Measurements from ENCODE around the gene AK8. TPM values are rescaled to one million over a fixed set of nuclear protein-coding genes. Genes with fewer than 3 reads are reported as not detected.

Gene AK8
- polyA plus RNA-seq, 1 of the 3 experiments (the other 2 are of a cell fraction) = 0.77 TPM

DNA sequence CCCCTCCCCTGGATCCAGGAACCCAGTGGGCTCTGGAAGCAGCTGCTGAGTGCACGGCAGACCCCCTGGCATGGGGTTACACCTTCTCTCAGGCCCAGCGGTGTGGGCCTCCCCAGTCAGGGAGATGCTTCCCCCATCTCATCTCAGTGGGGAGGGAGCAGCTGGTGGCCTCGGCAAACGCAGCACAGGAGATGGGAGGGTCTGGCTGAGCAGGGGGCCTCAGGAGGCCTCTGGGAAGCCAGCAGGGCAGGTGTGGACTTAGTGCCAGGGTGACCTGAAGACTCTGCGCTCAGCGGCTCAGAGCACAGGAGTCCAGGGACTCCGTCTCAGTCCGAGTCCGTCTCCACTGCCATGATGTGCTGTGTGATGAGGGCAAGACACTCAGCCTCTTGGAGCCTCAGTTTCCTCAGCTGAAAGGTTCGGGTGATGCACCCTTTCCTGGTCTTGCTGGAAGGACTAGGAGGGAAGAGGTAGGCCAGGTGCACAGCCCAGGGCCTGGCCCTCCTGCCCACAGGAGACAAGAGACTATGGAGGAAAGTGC, 107.2 kb downstream of the AK8 start:
- TF ChIP-seq TAF1 (IDR thresholded peaks at IDR 0.05; ENCODE audit: borderline replicate concordance, low read depth, low read length) = no peak
- TF ChIP-seq RCOR1 (IDR thresholded peaks at IDR 0.05; ENCODE audit: low read length) = no peak
- TF ChIP-seq FOSL2 (IDR thresholded peaks at IDR 0.05; ENCODE audit: borderline replicate concordance, low read depth) = no peak
- TF ChIP-seq RXRA (IDR thresholded peaks at IDR 0.05; ENCODE audit: borderline replicate concordance, low read depth) = no peak
- no peak for TF ChIP-seq RFX5 (IDR thresholded peaks at IDR 0.05; ENCODE audit: low read length)
- TF ChIP-seq EP300 (IDR thresholded peaks at IDR 0.05; ENCODE audit: borderline replicate concordance in 1 of 2, low read depth in 1 of 2, low read length in 1 of 2) = no peak
- no peak for TF ChIP-seq FOXM1 (IDR thresholded peaks at IDR 0.05; ENCODE audit: low read depth)
- TF ChIP-seq YY1 (IDR thresholded peaks at IDR 0.05; ENCODE audit: low read depth) = no peak
- TF ChIP-seq GATA2 (CRISPR knock-in tag; IDR thresholded peaks at IDR 0.05) = no peak
- no peak for TF ChIP-seq MEF2A (IDR thresholded peaks at IDR 0.05; ENCODE audit: borderline replicate concordance, low read depth)
- no peak for TF ChIP-seq POLR2AphosphoS5 (IDR thresholded peaks at IDR 0.05; ENCODE audit: low read depth, low read length)
- TF ChIP-seq CHD2 (IDR thresholded peaks at IDR 0.05; ENCODE audit: low read length, partially characterized antibody) = no peak
- TF ChIP-seq, protein P1, sequence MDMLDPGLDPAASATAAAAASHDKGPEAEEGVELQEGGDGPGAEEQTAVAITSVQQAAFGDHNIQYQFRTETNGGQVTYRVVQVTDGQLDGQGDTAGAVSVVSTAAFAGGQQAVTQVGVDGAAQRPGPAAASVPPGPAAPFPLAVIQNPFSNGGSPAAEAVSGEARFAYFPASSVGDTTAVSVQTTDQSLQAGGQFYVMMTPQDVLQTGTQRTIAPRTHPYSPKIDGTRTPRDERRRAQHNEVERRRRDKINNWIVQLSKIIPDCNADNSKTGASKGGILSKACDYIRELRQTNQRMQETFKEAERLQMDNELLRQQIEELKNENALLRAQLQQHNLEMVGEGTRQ (IDR thresholded peaks at IDR 0.05; ENCODE audit: borderline replicate concordance, low read depth, low read length) = no peak
- TF ChIP-seq GABPA (IDR thresholded peaks at IDR 0.05; ENCODE audit: low read depth) = no peak
- no peak for TF ChIP-seq SMC3 (IDR thresholded peaks at IDR 0.05; ENCODE audit: low read depth, low read length)
- Histone ChIP-seq H3K36me3 (replicated peaks in 1 of 2; ENCODE audit: control insufficient read depth in 1 of 2, insufficient read depth in 2 of 2, low read length in 1 of 2) (no peaks in the 10 kb centered on the region), H3K4me1 (ENCODE audit: control insufficient read depth in 1 of 2, insufficient read depth in 2 of 2, low read depth in 1 of 2, low read length in 1 of 2) (peaks cover 0 to 5% of the 10 kb centered on the region in 2 experiments; a peak in 1 of 4 replicates), H3F3A (replicated peaks; ENCODE audit: insufficient read depth) (no peaks in the 10 kb centered on the region), H3K9me2 (no peaks in the 10 kb centered on the region), H3K79me2 (ENCODE audit: insufficient read depth) (no peaks in the 10 kb centered on the region), H4K20me1 (ENCODE audit: insufficient read depth) (no peaks in the 10 kb centered on the region), H3K4me2 (no peak overlapping the region), H3K27ac (ENCODE audit: low read depth in 2 of 2, low read length in 1 of 2) (no peak overlapping the region), H3K9me3 (no peaks in the 10 kb centered on the region), H3K9ac (no peak overlapping the region), H2AFZ (ENCODE audit: low read depth) (no peak overlapping the region), H3K4me3 (ENCODE audit: low read depth in 2 of 2, low read length in 1 of 2) (no peak overlapping the region), H3K27me3 (ENCODE audit: insufficient read depth) (no peaks in the 10 kb centered on the region)
- no peak for DNase-seq
- WGBS (ENCODE audit: low lambda C conversion rate) = 82% methylated on average over 4 of the region's 10 CpGs
- POLR2A ChIA-PET = no interaction called here
- CTCF ChIA-PET = no interaction called here

DNA sequence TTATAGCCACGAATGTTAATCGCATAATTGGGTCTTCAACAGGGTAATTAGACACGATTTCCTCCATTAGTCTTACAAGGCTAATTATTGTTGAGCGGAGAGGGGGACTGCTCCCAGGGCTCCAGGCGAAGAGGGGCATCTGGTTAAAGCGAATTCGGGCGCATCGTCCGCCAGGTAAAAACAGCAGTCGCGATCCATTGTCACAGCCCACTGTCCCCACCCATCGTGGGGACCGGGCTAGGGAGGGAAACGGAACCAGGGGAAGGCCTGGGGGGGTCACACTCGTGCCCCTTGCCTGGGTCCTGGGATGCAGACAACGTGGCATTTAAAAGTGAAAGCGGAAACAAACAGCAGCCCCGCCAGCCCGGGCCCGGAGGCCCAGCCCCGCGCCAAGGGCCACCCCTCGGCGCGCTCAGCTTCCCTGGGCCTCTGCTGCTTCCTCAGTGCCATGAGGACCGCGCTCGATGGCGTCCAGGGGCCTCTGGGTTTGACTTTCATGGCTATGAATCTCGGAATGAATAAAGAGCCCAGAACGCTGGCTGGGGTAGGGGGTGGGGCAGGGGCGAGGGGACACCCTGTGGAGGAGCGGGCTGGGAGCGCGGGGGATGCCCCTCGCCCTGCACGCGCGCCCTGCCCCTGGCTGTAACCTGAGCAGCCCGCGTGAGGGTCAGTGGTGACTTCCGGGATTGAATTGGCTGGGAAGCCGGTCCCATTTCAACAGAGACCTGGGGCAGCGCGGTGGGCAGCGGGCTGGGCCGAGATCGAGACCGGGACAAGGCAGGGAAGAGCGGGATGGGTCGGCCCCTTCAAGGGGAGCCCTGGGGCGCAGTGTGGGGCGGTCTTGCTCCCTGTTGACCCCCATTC, 107.9 kb downstream of the AK8 start:
- TF ChIP-seq YY1 (IDR thresholded peaks at IDR 0.05; ENCODE audit: low read depth) (no peak), EZH2phosphoT487 (IDR thresholded peaks at IDR 0.05; ENCODE audit: borderline replicate concordance, low read depth) (no peak), MXI1 (IDR thresholded peaks at IDR 0.05; ENCODE audit: low read depth, low read length) (no peak)
- no peak overlapping the region for H3K27ac ChIP-seq (ENCODE audit: low read depth in 2 of 2, low read length in 1 of 2)
- no peaks in the 10 kb centered on the region for H3K36me3 ChIP-seq (replicated peaks in 1 of 2; ENCODE audit: control insufficient read depth in 1 of 2, insufficient read depth in 2 of 2, low read length in 1 of 2)
- H3K9me2 ChIP-seq = no peaks in the 10 kb centered on the region
- H3F3A ChIP-seq (replicated peaks; ENCODE audit: insufficient read depth) = no peaks in the 10 kb centered on the region
- CTCF ChIA-PET = interaction anchor here (0.9 to 2.4 kb wide), 2 partner anchors 11 to 15 kb away, joined by 3 to 14 read pairs; no protein-coding TSS in a partner anchor
- H3K4me1 ChIP-seq (ENCODE audit: control insufficient read depth in 1 of 2, insufficient read depth in 2 of 2, low read depth in 1 of 2, low read length in 1 of 2) = peaks cover 0 to 5% of the 10 kb centered on the region in 2 experiments; a peak in 1 of 4 replicates
- no peaks in the 10 kb centered on the region for H3K9me3 ChIP-seq
- POLR2A ChIA-PET = no interaction called here
- no peak overlapping the region for H3K4me2 ChIP-seq
- no peak overlapping the region for H2AFZ ChIP-seq (ENCODE audit: low read depth)
- no peaks in the 10 kb centered on the region for H4K20me1 ChIP-seq (ENCODE audit: insufficient read depth)
- WGBS (ENCODE audit: low lambda C conversion rate) = 64% methylated on average over 45 of the region's 54 CpGs
- no peak overlapping the region for H3K9ac ChIP-seq
- no peak overlapping the region for H3K4me3 ChIP-seq (ENCODE audit: low read depth in 2 of 2, low read length in 1 of 2)
- no peaks in the 10 kb centered on the region for H3K79me2 ChIP-seq (ENCODE audit: insufficient read depth)
- DNase-seq = no peak
- no peaks in the 10 kb centered on the region for H3K27me3 ChIP-seq (ENCODE audit: insufficient read depth)
